SK-N-SH (cell line): ENCODE data around the gene MAMDC2. TPM values are rescaled to one million over a fixed set of nuclear protein-coding genes. Genes with fewer than 3 reads are reported as not detected.

ENCODE experiments used
- CTCF ChIA-PET: fragments of 300-600, 350-600 bp; formaldehyde crosslinking; extraction: SDS; loops from one replicate; lab custom pipeline; 2021; lab: Yijun Ruan, JAX
- POLR2A ChIA-PET: fragments of 350-600 bp; sonication (Branson Sonifier 250); formaldehyde crosslinking; extraction: SDS; loops from one replicate; lab custom pipeline; 2020; ENCODE audit warnings: antibody characterized with exemption, inconsistent platforms; lab: Yijun Ruan, JAX
- DNase-seq: peaks from one replicate; pipeline ENCODE4 v3.0.0; 2012
- H2AFZ ChIP-seq: fragments of 200-600 bp; sonication (generic); 2 replicates; pipeline ENCODE4 v1.8.1; 2016; ENCODE audit warnings: antibody characterized with exemption, mild to moderate bottlenecking, low read depth
- H3F3A ChIP-seq: fragments of 200-600 bp; sonication (generic); replicated peaks from 2 replicates; pipeline ENCODE3; 2016; ENCODE audit warnings: antibody characterized with exemption, mild to moderate bottlenecking; ENCODE audit not compliant: insufficient read depth
- H3K27ac ChIP-seq, 2 experiments: fragments of 200-500 bp in 1 of 2; fragments of 200-600 bp in 1 of 2; sonication (Bioruptor generic) in 1 of 2; sonication (generic), shearing (Covaris generic) in 1 of 2; 2 replicates each; pipeline versions ENCODE4 v1.5.1 to v1.6.1; 2014 to 2016; ENCODE audit warnings: low read depth in 2 of 2, inconsistent platforms in 1 of 2, low read length in 1 of 2, mild to moderate bottlenecking in 1 of 2, mixed read lengths in 1 of 2
- H3K27me3 ChIP-seq: fragments of 200-600 bp; sonication (generic), shearing (Covaris generic); 2 replicates; pipeline ENCODE4 v1.6.1; 2016; ENCODE audit warnings: mixed run types; ENCODE audit not compliant: insufficient read depth
- H3K36me3 ChIP-seq, 2 experiments: fragments of 200-500 bp in 1 of 2; fragments of 200-600 bp in 1 of 2; sonication (Bioruptor generic) in 1 of 2; sonication (generic) in 1 of 2; replicated peaks in 1 of 2; 2 replicates each; pipeline versions ENCODE3 to v1.5.1; 2014 to 2016; ENCODE audit warnings: low read length in 1 of 2, mild to moderate bottlenecking in 1 of 2; ENCODE audit not compliant: insufficient read depth in 2 of 2, control insufficient read depth in 1 of 2
- H3K4me1 ChIP-seq, 2 experiments: fragments of 200-500 bp in 1 of 2; fragments of 200-600 bp in 1 of 2; sonication (Bioruptor generic) in 1 of 2; sonication (generic), shearing (Covaris generic) in 1 of 2; 2 replicates each; pipeline versions ENCODE4 v1.5.1 to v1.6.1; 2014 to 2016; ENCODE audit warnings: low read depth in 1 of 2, low read length in 1 of 2, mixed run types in 1 of 2; ENCODE audit not compliant: insufficient read depth in 2 of 2, control insufficient read depth in 1 of 2
- H3K4me2 ChIP-seq: fragments of 200-600 bp; sonication (generic), shearing (Covaris generic); 2 replicates; pipeline ENCODE4 v1.6.1; 2017; ENCODE audit warnings: mixed run types
- H3K4me3 ChIP-seq, 2 experiments: fragments of 200-500 bp in 1 of 2; fragments of 200-600 bp in 1 of 2; sonication (Bioruptor generic) in 1 of 2; sonication (generic), shearing (Covaris generic) in 1 of 2; 2 replicates each; pipeline versions ENCODE4 v1.5.1 to v1.8.1; 2014 to 2016; ENCODE audit warnings: low read depth in 2 of 2, inconsistent platforms in 1 of 2, low read length in 1 of 2, mild to moderate bottlenecking in 1 of 2, mixed read lengths in 1 of 2, moderate library complexity in 1 of 2
- H3K79me2 ChIP-seq: fragments of 200-600 bp; sonication (generic); 2 replicates; pipeline ENCODE4 v1.8.1; 2017; ENCODE audit warnings: mild to moderate bottlenecking; ENCODE audit not compliant: insufficient read depth
- H3K9ac ChIP-seq: fragments of 200-600 bp; sonication (generic); 2 replicates; pipeline ENCODE4 v1.6.1; 2017; ENCODE audit warnings: mixed run types
- H3K9me2 ChIP-seq: fragments of 200-600 bp; sonication (generic); 2 replicates; pipeline ENCODE4 v1.6.1; 2017; ENCODE audit warnings: mixed run types
- H3K9me3 ChIP-seq: fragments of 200-600 bp; sonication (generic); 2 replicates; pipeline ENCODE4 v1.6.1; 2017; ENCODE audit warnings: mixed run types, mild to moderate bottlenecking, moderate library complexity
- H4K20me1 ChIP-seq: fragments of 200-600 bp; sonication (generic); 2 replicates; pipeline ENCODE4 v1.6.1; 2017; ENCODE audit warnings: mild to moderate bottlenecking, mixed run types; ENCODE audit not compliant: insufficient read depth
- CHD2 ChIP-seq: fragments of 150-350 bp; IDR thresholded peaks from 2 replicates; pipeline ENCODE4 v1.6.1; 2018; ENCODE audit warnings: low read length; ENCODE audit not compliant: partially characterized antibody
- ELF1 ChIP-seq: IDR thresholded peaks from 2 replicates; pipeline ENCODE4 v1.4.0; 2012
- EZH2phosphoT487 ChIP-seq: fragments of 200-600 bp; sonication (generic); IDR thresholded peaks from 2 replicates; pipeline ENCODE4 v1.6.1; 2017; ENCODE audit warnings: low read depth, mixed run types, mild to moderate bottlenecking, antibody characterized with exemption, moderate library complexity, borderline replicate concordance
- FOXJ3 ChIP-seq: sonication (generic); formaldehyde crosslinking; IDR thresholded peaks from 2 replicates; pipeline ENCODE4 v1.5.1; 2020; ENCODE audit warnings: mild to moderate bottlenecking, missing genetic modification reagents
- FOXM1 ChIP-seq: IDR thresholded peaks from 2 replicates; pipeline ENCODE4 v1.4.0; 2012; ENCODE audit warnings: low read depth, mild to moderate bottlenecking
- GABPA ChIP-seq: IDR thresholded peaks from 2 replicates; pipeline ENCODE4 v1.4.0; 2012; ENCODE audit warnings: low read depth, mild to moderate bottlenecking
- JUND ChIP-seq: IDR thresholded peaks from 2 replicates; pipeline ENCODE4 v1.4.0; 2012
- NFIC ChIP-seq: IDR thresholded peaks from 2 replicates; pipeline ENCODE4 v1.4.0; 2012; ENCODE audit warnings: borderline replicate concordance
- NRF1 ChIP-seq: IDR thresholded peaks from 2 replicates; pipeline ENCODE4 v1.6.1; 2012; ENCODE audit warnings: low read depth, mild to moderate bottlenecking, low read length
- PBX3 ChIP-seq: IDR thresholded peaks from 2 replicates; pipeline ENCODE4; 2012
- POLR2AphosphoS5 ChIP-seq: IDR thresholded peaks from 2 replicates; pipeline ENCODE4 v1.6.1; 2012; ENCODE audit warnings: low read depth, low read length
- RAD21 ChIP-seq: IDR thresholded peaks from 2 replicates; pipeline ENCODE4 v1.6.1; 2012; ENCODE audit warnings: mild to moderate bottlenecking, low read length
- REST ChIP-seq: IDR thresholded peaks from 2 replicates; pipeline ENCODE4 v1.6.1; 2012; ENCODE audit warnings: mild to moderate bottlenecking, low read depth, low read length, moderate library complexity
- RFX5 ChIP-seq: IDR thresholded peaks from 2 replicates; pipeline ENCODE4 v1.6.1; 2012; ENCODE audit warnings: mild to moderate bottlenecking, improper control_type of control experiment, low read length
- RXRA ChIP-seq: IDR thresholded peaks from 2 replicates; pipeline ENCODE4 v1.4.0; 2012; ENCODE audit warnings: low read depth, mild to moderate bottlenecking, borderline replicate concordance
- SIN3A ChIP-seq: IDR thresholded peaks from 2 replicates; pipeline ENCODE4 v1.6.1; 2012; ENCODE audit warnings: low read depth, mild to moderate bottlenecking, low read length, moderate library complexity, borderline replicate concordance
- TCF12 ChIP-seq: IDR thresholded peaks from 2 replicates; pipeline ENCODE4 v1.4.0; 2012
- YY1 ChIP-seq: IDR thresholded peaks from 2 replicates; pipeline ENCODE4 v1.4.0; 2012; ENCODE audit warnings: low read depth, mild to moderate bottlenecking
- WGBS: methylation state at CpG from one replicate; pipeline ENCODE4 v1.1.6; 2017; ENCODE audit warnings: low lambda C conversion rate; 5-methylcytosine and 5-hydroxymethylcytosine counted together
- polyA plus RNA-seq, 3 experiments: library from polyadenylated mRNA; depleted of rRNA; stranded (reverse); fragments of >200 nt; gene quantifications; 2 replicates each; pipeline ENCODE4 v1.2.3, GENCODE V29; 2012

MAMDC2 gene
- polyA plus RNA-seq, 1 of the 3 experiments (the other 2 are of a cell fraction): not detected

- no peak for TF ChIP-seq EZH2phosphoT487
- TF ChIP-seq SIN3A: no peak
- TF ChIP-seq TCF12: peak; percentile 74
- TF ChIP-seq RAD21: no peak
- no peak for TF ChIP-seq CHD2
- peak; percentile 37; the same call in 1 of the 2 replicates for TF ChIP-seq PBX3
- TF ChIP-seq FOXJ3 (CRISPR knock-in tag): no peak
- no peak; the same call in 1 of the 2 replicates for TF ChIP-seq JUND
- no peak for TF ChIP-seq RFX5
- TF ChIP-seq YY1: no peak
- TF ChIP-seq GABPA: no peak
- no peak for TF ChIP-seq REST
- no peak for TF ChIP-seq POLR2AphosphoS5
- TF ChIP-seq NFIC: peak; percentile 66
- TF ChIP-seq NRF1: no peak
- no peak for TF ChIP-seq FOXM1
- TF ChIP-seq ELF1: no peak
Observed at GRCh38 chr9:70220216-70220615, 176.6 kb downstream of the MAMDC2 start (continued).

GRCh38 chr9:70222354-70222753 is 178.7 kb downstream of the MAMDC2 start:
- H3K9ac ChIP-seq: no peak overlapping the region
- H3K79me2 ChIP-seq: no peaks in the 10 kb centered on the region
- WGBS: 40% methylated on average over 1 of the region's 1 CpG
- peaks cover 9 to 12% of the 10 kb centered on the region in 2 experiments for H3K4me1 ChIP-seq
- H3K36me3 ChIP-seq: peaks cover 0 to 4% of the 10 kb centered on the region in 2 experiments
- no peaks in the 10 kb centered on the region for H3K27me3 ChIP-seq
- CTCF ChIA-PET: interaction anchor here (0.9 to 1.6 kb wide), 2 partner anchors 109 to 251 kb away, joined by 3 to 4 read pairs; no protein-coding TSS in a partner anchor
- POLR2A ChIA-PET: no interaction called here
- peaks cover 8% of the 10 kb centered on the region for H3F3A ChIP-seq
- no peak for TF ChIP-seq GABPA
- no peak for TF ChIP-seq RAD21
- TF ChIP-seq RXRA: no peak
- TF ChIP-seq, all 33 proteins: peak for 0
- DNase-seq: no peak
- no peaks in the 10 kb centered on the region for H4K20me1 ChIP-seq
- 0 out of 4 replicates have a peak overlapping the region, but pooled peaks of 1 of the 2 experiments have one; percentile 32 for H3K27ac ChIP-seq
- H2AFZ ChIP-seq: no peak overlapping the region
- H3K4me3 ChIP-seq: no peak overlapping the region
- no peak overlapping the region for H3K4me2 ChIP-seq
- no peaks in the 10 kb centered on the region for H3K9me3 ChIP-seq
- H3K9me2 ChIP-seq: no peaks in the 10 kb centered on the region
